GM21717 (cell line): Measurements from ENCODE around the gene ASCC1.

Experiments
- ATAC-seq: cut with Tn5 transposase; IDR thresholded peaks from one replicate; pipeline ENCODE4 v1.9.1; 2021; ENCODE audit warnings: mild to moderate bottlenecking, moderate library complexity; ENCODE audit not compliant: unreplicated experiment

ASCC1 gene, protein sequence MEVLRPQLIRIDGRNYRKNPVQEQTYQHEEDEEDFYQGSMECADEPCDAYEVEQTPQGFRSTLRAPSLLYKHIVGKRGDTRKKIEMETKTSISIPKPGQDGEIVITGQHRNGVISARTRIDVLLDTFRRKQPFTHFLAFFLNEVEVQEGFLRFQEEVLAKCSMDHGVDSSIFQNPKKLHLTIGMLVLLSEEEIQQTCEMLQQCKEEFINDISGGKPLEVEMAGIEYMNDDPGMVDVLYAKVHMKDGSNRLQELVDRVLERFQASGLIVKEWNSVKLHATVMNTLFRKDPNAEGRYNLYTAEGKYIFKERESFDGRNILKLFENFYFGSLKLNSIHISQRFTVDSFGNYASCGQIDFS

DNA sequence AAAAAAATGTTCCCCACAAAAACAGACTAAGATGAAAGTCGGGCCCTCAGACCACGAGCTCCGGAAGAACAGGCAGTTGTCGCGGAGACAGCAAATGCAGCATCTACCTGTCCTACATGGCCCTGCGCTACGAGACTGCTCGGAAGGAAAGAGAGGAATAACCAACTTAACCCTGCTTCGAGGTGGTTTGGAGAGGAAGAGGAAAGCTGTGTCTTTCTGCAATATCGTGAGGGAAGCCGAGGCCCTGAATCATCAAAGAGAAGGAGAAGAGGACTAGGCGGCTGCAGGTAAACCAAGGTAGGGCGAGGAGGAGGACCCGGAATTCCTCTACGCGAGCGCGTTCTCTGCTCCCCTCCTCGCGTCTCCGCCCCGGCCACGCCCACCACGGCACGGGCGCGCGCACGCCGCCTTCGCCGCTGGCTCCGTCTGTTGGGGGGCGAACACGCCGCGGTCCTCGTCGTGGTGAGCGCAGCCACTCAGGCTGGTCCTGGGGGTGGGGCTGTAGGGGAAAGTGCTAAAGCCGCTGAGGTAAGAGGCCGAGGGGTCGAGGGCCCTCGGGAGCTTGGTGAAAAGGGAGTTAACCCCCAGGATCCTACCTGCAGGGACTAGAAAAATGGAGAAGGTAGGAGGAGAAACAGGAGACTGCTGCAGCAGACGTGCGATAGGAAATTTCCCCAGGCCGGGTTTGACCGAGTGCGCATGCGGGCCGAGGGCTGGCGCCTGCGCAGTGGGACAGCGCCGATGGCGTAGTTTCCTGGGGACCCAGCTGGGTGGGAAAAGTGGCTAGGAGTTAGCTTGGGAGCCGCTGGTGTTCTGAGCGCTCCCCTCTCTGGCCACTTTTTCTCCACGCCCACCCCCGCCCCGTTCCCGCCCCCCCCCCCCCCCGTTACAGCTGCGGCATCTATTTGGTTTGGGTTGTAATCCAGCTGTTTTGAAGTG is at the start of gene ASCC1, which contains the start of gene ANAPC16:
TSS of gene ASCC1 (minus strand) at position 666 of the 939 bp plus-strand sequence. CDS start 2,978 bp downstream, outside the sequence.
TSS of gene ANAPC16 (plus strand) at position 402 of the 939 bp plus-strand sequence. CDS start 7,903 bp downstream, outside the sequence.
- peak; percentile 71 for ATAC-seq

DNA sequence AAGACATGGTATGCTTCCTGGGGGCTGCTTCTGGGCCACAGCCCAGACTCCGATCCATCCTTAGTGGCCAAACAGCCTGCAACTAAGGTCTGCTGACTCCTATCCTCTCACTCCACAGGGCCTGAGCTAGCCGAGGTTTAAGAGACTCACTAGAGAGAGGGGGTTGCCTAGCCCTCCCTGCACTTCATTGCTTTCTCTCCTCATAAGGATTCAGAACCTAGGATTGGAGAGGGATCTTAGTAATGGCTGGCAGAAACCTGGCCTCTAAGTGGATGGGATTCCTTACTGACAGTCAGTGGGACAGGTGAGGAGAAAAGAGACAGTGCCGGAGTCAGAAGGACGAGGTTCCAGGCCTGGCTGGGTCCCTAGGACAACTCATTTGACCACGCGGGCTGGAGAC is 49.4 kb upstream of the ASCC1 start:
- ATAC-seq, result no peak

DNA sequence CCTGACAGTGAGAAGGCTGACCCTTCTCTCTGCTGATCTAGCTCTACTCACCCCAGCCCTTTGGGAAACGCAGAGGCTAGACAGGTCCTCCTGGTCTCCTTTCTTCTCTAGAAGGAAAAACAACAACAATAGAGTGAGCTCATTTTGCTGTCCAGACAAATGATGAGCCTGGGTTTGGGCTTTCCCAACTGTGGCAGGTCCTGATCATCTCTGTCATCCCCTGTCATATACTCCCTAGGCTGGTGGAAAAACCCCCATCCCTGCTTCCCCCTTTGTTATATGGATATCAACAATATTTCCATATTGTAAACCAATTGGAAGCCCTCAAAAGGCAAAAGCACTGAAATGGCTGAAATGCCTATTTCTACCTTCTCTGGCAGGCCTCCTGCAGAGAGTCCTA is 48.5 kb upstream of the ASCC1 start:
- ATAC-seq, result no peak

DNA sequence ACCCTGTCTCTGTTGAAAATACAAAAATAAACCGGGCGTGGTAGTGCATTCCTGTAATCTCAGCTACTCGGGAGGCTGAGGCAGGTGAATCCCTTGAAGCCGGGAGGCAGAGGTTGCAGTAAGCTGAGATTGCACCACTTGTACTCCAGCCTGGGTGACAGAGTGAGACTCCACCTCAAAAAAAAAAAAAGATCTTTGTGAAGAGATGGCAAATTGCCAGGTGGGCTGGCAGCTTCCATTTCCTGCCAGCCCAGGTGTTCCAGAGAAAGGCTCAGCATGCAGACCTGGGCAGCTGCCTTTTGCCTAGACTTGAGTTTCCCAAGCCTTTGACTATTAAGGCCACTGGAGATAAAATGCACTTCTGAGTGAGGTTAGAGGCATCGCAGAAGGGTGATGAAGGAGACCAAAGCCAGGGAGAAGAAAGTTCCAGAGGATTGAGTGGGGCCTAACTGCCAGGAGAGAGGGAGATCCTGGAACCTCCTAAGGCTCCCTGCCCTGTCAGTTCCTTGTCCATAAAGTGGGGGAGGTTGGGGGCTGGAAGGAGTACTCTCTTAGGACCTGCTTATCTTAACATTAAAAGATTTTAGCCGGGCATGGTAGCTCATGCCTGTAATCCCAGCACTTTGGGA is 47.7 kb upstream of the ASCC1 start:
- no peak for ATAC-seq

DNA sequence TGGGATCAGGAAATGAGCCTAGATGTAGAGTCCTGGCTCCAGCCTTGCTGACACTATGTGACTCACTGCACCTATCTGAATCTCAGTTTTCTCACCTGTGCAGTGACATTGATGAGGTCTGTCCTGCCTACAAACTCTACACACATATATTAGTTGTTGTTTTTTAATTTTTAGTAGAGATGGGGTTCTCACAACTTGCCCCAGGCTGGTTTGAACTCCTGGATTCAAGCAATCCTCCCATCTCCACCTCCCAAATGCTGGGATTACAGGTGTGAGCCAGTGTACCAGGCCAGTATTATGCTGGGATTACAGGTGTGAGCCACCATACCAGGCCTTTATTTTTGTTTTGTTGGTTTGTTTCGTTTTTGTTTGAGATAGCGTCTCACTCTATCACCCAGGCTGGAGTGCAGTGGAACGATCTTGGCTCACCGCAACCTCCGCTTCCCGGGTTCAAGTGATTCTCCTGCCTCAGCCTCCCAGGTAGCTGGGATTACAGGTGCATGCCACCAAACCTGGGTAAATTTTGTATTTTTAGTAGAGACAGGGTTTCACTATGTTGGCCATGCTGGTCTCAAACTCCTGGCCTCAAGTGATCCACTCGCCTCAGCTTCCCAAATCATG is 45.8 kb upstream of the ASCC1 start:
- ATAC-seq, result peak; percentile 14

DNA sequence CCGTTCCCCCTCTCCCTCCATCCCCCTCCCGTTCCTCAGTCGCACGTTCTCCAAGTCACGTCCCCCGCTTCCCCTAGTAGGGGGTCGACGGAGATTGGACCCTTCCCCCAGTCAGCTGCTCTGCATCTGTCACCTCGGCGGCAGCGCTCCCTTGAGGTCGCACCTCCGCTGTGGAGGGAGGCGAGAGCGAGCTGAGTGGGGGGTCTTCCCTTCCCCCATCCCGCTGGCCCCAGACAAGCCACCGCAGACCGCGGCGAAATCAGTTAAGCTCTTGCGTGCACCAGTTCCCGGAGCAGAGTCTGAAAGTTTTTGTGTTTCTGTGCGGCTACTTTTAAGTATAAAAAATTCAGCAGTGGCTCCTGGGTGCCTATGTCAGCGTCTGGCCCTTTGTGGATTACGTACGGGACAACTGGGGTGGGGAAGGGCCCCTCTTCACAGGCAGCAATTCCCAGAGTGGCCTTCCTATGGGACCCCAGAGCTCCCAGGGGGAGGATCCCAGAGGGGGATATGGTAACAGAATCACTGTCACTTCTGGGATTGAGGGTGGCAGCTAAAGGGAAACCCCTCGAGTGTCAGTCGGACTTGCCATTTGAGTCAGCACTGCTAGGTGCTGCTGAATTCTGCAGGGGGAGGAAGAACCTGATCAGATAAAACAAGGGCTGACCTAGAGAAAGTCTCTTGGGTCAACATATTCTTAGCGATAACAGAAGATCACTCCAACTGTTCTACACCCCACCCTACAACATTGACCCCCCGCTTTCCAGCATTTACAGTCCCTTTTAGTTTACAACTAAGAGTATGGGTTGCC is 45.1 kb upstream of the ASCC1 start:
- peak; percentile 38 for ATAC-seq

DNA sequence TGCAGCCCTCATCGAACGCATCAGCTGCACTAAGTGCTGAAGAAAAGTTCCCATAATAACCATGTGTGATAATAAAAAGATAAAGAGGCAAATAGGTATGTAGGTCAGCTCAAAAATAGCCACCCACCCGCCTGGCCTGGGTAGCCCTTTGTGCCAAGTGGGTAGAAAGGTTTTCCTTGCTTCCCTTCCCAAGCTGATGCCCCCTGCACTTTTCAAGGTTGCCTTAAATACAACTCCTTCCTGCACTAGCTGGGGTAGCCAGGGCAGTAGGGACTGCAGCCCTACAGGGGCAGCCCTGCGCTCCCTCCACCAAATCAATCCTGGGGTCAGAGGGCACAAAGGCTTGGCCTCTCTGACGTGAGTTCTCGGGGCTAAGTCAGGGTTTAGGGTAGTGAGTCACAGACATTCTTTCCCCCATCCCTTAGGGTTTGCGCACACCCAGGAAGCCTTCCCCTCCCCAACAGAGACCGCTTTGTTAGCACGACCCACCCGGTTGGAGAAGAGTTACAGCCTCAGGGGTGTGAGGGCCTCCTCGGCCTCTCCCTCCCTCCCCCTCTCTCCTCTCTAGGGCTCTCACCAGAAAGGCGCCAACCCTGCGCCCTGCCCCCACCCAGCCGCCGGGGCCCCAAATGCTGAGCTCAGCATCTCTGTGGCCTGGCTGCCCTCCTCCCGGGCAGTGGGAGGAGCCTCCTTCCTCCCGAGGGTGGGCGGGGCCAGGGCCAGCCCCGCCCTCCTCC is 44.3 kb upstream of the ASCC1 start:
- ATAC-seq, result peak; percentile 52

DNA sequence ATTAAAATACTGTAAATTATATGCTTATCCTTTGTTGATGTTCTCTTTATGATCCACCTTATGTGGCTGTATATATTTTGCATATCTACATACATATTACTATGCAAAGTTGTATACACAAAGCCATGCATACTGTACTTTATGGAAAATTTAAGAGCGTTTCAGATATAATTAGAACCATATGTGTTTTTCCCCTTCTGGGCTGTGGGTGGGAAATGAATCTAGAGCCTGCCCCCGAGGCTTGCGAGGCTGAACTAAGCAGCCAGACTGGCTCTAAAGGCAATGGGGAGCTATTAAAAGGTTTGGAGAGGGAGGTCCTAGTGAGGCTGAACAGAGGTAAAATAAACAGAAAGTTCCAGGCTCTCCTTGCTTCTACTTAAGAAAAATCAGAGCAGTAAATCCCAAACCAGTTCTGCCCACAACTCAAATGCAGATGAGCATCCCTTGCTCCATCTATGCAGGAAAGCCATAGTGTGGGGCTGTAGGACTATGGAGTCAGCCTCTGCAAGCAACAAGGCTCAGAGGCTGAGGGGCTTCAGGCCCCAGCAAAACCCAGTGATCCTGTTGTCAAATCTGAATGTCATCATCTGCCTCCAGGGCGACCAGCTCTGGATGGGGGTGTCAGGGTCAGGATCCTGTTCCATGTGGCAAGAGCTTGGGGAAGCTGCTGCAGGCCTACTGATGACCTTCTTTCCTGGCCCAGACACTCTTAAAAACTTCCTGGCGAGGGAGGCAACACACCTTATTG is 43.6 kb upstream of the ASCC1 start:
- no peak for ATAC-seq

DNA sequence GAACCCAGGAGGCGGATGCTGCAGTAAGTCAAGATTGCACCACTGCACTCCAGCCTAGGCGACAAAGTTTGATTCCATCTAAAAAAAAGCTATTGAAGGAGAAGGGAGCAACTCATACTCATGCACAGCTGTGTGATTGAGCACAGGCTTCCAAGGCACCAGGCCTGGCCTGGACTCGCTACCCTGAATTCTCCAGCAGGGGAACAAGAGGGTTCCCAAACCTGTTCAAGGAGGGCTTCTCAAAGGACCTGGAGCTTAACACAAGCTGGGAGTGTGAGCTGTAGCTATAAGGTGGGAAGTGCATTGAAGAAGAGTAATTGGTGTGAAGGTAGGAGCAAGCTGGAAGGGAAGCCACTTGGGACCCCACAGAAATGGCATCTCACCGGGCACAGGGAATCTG is 42.5 kb upstream of the ASCC1 start:
- ATAC-seq, result no peak

DNA sequence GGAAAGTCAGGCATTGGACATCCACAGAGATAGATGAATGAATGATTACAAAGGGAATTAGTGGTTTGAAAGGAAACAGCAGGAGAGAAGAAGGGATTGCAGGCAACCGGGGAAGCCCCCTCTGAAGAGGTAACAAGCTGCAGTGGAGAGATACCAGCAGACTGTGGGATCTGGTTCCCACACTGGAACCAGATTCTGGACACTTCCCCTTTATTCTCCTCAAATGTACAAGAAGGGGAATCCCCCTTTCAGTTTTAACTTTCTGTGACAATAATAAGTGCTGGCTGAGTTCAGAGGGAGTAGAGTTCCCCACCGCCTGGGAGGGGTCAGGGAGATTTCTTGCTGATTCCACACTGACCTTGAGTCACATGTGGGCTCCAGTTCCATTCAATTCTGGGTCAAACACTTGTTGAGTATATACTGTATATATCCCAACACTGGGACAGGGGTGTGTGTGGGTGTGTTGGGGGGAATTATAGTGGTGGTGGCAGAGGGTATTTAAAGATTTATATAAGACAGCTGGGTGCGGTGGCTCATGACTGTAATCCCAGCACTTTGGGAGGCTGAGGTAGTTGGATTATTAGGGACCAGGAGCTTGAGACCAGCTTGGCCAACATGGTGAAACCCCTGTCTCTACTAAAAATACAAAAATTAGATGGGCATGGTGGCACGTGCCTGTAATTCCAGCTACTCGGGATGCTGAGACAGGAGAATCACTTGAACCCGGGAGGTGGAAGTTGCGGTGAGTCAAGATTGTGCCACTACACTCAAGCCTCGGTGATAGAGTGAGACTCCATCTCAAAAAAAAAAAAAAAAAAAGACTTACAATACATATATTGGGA is 41.2 kb upstream of the ASCC1 start:
- no peak for ATAC-seq

DNA sequence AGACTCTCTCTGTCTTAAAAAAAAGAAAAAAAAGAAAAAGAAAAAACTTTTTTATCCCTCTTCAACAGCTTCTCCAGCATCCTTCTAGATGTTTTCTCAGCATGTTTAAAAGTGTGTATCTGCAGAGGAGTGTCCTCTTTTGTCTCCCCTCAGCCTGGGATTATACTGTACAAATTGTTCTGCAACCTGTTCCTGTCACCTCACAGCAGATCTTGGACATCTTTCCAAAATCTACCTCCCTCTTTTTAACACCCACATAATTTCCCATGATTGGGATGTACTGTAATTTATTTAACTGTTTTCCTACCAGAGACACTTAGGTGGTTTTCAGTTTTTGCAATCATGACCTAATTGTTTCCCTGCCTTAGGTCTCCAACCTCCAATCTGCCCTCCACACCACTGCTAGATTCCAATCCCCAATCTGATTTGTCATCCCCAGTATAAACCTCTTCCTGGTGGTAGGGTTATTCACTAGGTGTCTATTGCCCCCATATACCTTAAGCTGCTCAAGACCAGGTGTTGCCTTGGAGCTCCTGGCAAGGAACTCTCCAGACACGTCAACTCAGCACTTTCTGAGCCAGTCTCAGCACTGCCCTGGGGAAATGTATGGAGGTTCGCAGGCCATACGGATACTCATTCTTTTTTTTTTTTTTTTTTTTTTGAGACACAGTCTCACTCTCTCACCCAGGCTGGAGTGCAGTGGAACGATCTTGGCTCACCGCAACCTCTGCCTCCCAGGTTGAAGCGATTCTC is 40.1 kb upstream of the ASCC1 start:
- ATAC-seq, result no peak

DNA sequence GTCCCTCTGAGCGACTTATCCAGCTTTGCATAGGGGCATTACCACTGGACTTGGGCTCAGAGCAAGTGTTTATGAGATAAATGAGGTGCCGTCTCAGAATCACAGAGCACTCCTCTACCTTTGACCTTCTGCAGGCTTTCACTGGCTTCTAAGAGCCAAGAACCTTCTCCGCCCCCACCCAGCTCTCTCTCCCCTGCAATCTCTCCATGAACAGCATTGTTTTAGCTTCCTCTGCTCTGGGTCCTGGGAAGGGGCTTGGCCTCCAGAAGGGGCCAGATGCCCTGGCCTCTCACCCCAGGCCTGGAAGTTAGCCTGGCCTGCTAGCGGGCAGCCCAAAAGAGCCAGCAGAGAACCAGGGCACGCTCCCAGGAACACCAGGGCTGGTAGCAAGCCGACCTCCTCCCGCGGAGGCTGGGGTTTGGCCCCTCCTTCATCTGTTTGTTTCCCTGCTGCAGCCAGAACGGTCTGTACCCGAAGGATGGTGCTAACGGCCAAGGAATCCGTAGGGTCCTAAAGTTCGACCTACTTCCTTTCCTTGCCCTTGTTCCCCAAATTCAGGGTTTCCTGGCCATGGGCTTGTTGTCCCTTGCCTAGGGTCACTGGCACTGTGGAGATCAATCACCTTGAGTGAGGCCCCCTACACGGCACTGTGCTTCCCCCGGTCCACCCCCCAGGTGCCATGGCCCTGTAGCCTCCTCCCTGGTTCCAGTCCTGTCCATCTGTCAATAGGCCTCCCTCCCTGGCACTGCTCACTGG is 38.9 kb upstream of the ASCC1 start:
- ATAC-seq, result no peak

DNA sequence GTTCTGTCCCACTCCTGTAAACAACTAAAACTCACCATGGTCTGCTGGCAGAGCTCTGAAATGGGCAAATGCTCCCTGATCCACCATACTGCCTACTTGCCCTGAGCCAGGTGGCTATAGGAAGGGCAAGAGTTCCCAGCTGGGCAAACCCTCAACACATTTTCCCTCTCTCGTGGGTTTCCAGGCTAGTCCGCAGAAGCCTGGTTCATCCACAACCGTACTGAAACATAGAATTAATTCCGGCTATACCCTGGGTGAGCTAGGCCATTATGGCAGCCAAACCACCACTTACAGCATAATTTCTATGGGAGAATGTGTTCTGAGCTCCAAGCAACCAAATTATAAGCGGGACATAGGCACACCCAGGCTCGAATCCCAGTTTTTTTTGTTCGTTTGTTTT is 37.5 kb upstream of the ASCC1 start:
- no peak for ATAC-seq

DNA sequence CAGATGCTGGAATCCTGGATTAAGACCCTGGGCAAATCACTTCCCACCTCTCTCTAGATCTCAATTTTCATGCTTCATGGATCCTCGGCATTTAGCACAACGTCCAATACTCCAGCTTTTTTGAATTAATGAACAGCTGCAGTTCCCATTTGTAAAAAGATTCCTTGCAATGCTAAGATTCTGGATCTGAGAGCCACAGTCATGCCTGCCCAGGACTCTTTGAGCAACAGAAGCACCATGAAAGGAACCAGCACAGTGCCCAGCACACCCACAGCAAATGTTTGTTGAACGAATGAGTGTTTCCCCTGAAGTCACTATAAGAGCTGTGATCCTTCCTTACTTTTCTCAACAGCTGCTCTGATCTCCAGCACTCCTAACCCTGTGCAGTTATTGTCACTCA is 36.9 kb upstream of the ASCC1 start:
- ATAC-seq, result no peak

DNA sequence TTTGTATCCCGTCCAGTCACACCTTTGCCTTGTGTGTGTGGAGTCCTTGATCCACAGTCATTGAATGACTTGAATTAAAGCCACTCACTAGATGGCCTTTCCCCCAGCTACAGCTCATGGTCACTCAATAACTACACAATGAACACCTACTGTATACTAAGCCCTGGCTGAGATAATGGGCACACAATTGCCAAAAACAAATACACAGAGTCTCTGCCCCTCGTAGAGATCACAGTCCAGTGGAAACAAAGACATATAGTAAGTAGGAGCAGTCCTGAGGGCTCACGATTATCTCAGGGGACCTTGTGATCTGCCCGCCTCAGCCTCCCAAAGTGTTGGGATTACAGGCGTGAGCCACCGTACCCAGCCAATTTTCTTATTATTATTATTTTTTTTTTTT is 35.6 kb upstream of the ASCC1 start:
- ATAC-seq, result no peak

DNA sequence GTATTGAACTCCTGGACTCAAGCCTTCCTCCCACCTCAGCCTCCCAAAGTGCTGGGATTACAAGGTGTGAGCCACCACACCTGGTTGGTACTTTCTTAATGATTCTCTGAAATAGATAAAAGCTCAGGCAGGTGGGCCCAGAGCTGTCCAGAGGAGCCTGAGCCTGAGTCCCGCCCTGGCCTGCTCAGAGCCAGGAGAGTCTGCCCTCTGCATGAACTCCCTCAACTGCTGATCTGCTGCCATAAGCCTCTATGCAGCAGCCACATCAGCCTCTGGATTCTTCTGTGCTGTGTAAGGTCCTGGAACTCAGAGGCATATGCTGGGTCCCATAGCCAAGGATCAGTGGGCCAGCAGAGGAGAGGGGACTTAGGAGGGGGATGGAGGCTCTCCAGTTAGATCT is 34.6 kb upstream of the ASCC1 start:
- no peak for ATAC-seq
